GM12878 (cell line): ENCODE data around the gene PINLYP. TPM values are rescaled to one million over a fixed set of nuclear protein-coding genes. Genes with fewer than 3 reads are reported as not detected.

Experiments
- ATAC-seq: fragments of 200-7000 bp; cut with Tn5 transposase; 3 replicates; pipeline ENCODE4 v1.9.1; 2020; ENCODE audit warnings: mild to moderate bottlenecking, moderate library complexity
- BruUV-seq: library from RNA; stranded (reverse); fragments of 400-500 nt; replicated peaks from 2 replicates; lab custom pipeline; 2021; lab: Mats Ljungman, UMichigan
- CTCF ChIA-PET: fragments of 300-600 bp; sonication (Branson Sonifier 250); formaldehyde crosslinking; extraction: SDS; loops from one replicate; lab custom pipeline; 2021; ENCODE audit warnings: inconsistent platforms; lab: Yijun Ruan, JAX
- POLR2A ChIA-PET: fragments of 350-600 bp; formaldehyde crosslinking; extraction: SDS; loops from one replicate; lab custom pipeline; 2021; ENCODE audit warnings: inconsistent platforms; lab: Charles Lee
- RAD21 ChIA-PET: fragments of 300-600 bp; sonication (Branson Sonifier 250); formaldehyde crosslinking; loops from one replicate; lab custom pipeline; 2023; ENCODE audit warnings: antibody characterized with exemption; ENCODE audit not compliant: unreplicated experiment; lab: Charles Lee
- SMC1A ChIA-PET: fragments of 300-600 bp; sonication (Branson Sonifier 250); formaldehyde crosslinking; loops from one replicate; lab custom pipeline; 2023; ENCODE audit not compliant: unreplicated experiment, uncharacterized antibody; lab: Charles Lee
- DNase-seq: peaks from one replicate; pipeline ENCODE4 v3.0.0-alpha.2; 2011; ENCODE audit warnings: low read depth, low spot score
- FAIRE-seq: peaks from 3 replicates; lab custom pipeline; 2011; peaks lifted over from hg19 to GRCh38; lab: Jason Lieb, UNC
- H2AFZ ChIP-seq: 2 replicates; pipeline ENCODE4 v1.6.0; 2011; ENCODE audit warnings: low read depth, low read length, control low read depth; ENCODE audit not compliant: control insufficient read depth
- H3K27ac ChIP-seq: 2 replicates; pipeline ENCODE4 v1.5.1; 2011; ENCODE audit warnings: control low read depth; ENCODE audit not compliant: control insufficient read depth, insufficient read depth
- H3K27me3 ChIP-seq, 2 experiments: replicated peaks in 1 of 2; 2 replicates each; pipeline versions ENCODE4 v1.6.0 to v1.6.1; 2011; ENCODE audit warnings: low read length in 1 of 2; ENCODE audit not compliant: control insufficient read depth in 2 of 2, insufficient read depth in 2 of 2
- H3K36me3 ChIP-seq, 2 experiments: 2 replicates each; pipeline ENCODE4 v1.5.1; 2011; ENCODE audit warnings: low read length in 1 of 2; ENCODE audit not compliant: control insufficient read depth in 2 of 2, insufficient read depth in 2 of 2
- H3K4me1 ChIP-seq: 2 replicates; pipeline ENCODE4 v1.6.1; 2011; ENCODE audit warnings: mild to moderate bottlenecking, low read length, moderate library complexity, mixed read lengths; ENCODE audit not compliant: control insufficient read depth, insufficient read depth
- H3K4me2 ChIP-seq: 2 replicates; pipeline ENCODE4 v1.6.0; 2011; ENCODE audit warnings: control low read depth; ENCODE audit not compliant: control insufficient read depth, insufficient read depth
- H3K4me3 ChIP-seq: fragments of 200-600 bp; sonication (generic); 2 replicates; pipeline ENCODE4 v1.5.1; 2016
- H3K79me2 ChIP-seq: 2 replicates; pipeline ENCODE4 v1.6.0; 2011; ENCODE audit warnings: low read length; ENCODE audit not compliant: control insufficient read depth, insufficient read depth
- H3K9ac ChIP-seq: 2 replicates; pipeline ENCODE4 v1.8.0; 2011; ENCODE audit warnings: low read length, control low read depth, mixed read lengths; ENCODE audit not compliant: control insufficient read depth, insufficient read depth
- H3K9me3 ChIP-seq: replicated peaks from 3 replicates; pipeline ENCODE4 v1.5.1; 2011; ENCODE audit warnings: mild to moderate bottlenecking, low read length; ENCODE audit not compliant: control insufficient read depth, insufficient read depth
- H4K20me1 ChIP-seq: 2 replicates; pipeline ENCODE4 v1.6.0; 2011; ENCODE audit not compliant: control insufficient read depth, insufficient read depth
- BCL11A ChIP-seq: IDR thresholded peaks from 2 replicates; pipeline ENCODE4 v1.6.1; 2011; ENCODE audit warnings: low read depth, low read length
- CBX3 ChIP-seq: fragments of 200-600 bp; sonication (generic); IDR thresholded peaks from 2 replicates; pipeline ENCODE4 v1.6.1; 2016; ENCODE audit warnings: low read depth, borderline replicate concordance
- CHD1 ChIP-seq: IDR thresholded peaks from 2 replicates; pipeline ENCODE4 v1.6.1; 2012; ENCODE audit warnings: low read depth, low read length, improper control_type of control experiment
- KDM1A ChIP-seq: fragments of 200-600 bp; sonication (generic); IDR thresholded peaks from 2 replicates; pipeline ENCODE4 v1.6.1; 2016; ENCODE audit warnings: borderline replicate concordance
- ZBTB40 ChIP-seq: fragments of 450-650 bp; IDR thresholded peaks from 2 replicates; pipeline ENCODE4 v1.6.1; 2016; ENCODE audit warnings: mild to moderate bottlenecking, moderate library complexity, borderline replicate concordance
- whole genome bisulfite sequencing: methylation state at CpG from one replicate; pipeline ENCODE4 v1.1.6; 2016; ENCODE audit warnings: low lambda C conversion rate; ENCODE audit not compliant: insufficient replicate concordance, insufficient coverage; ENCODE audit errors: missing lambda C conversion rate; 5-methylcytosine and 5-hydroxymethylcytosine counted together
- in situ Hi-C: fragments of 300-500 bp; cut with MboI; formaldehyde crosslinking; loops from 9 replicates; pipeline ENCODE4 v1.14.3; 2018; ENCODE audit warnings: mixed read lengths
- intact Hi-C: fragments of 100-400 bp; cut with micrococcal nuclease; formaldehyde crosslinking; loops from one replicate; pipeline ENCODE4 v1.14.2; 2022; ENCODE audit not compliant: unreplicated experiment
- polyA plus RNA-seq, 11 experiments: library from polyadenylated mRNA; depleted of rRNA in 4 of 11; unstranded in 6 of 11; stranded (reverse) in 5 of 11; fragments of >200 nt; fragmentation: Nextera tagmentation in 4 of 11; fragmentation: Illumina TruSeq in 1 of 11; extraction: Ambion mirVana in 4 of 11; extraction: Trizol in 1 of 11; gene quantifications; 1 replicate in 1 of 11; 2 replicates in 10 of 11; pipeline versions ENCODE4 v1.2.1 to v1.2.3, GENCODE V29; 2011 to 2016; ENCODE audit warnings: inconsistent platforms in 2 of 11, missing spikeins in 2 of 11, low read depth in 1 of 11
- total RNA-seq, 4 experiments: library from RNA; depleted of rRNA in 3 of 4; stranded (reverse); fragments of >200 nt in 3 of 4; fragmentation: Illumina TruSeq in 1 of 4; extraction: Trizol in 1 of 4; gene quantifications; 2 replicates each; pipeline versions ENCODE4 v1.2.1 to v1.2.3, GENCODE V29; 2013 to 2021

Gene PINLYP
- total and polyA plus RNA-seq, 10 of the 15 experiments (the other 5 are each of a cell fraction or from before 2014, with no cell fraction given), result 1.0 to 26.9 (median 11.4) TPM

DNA sequence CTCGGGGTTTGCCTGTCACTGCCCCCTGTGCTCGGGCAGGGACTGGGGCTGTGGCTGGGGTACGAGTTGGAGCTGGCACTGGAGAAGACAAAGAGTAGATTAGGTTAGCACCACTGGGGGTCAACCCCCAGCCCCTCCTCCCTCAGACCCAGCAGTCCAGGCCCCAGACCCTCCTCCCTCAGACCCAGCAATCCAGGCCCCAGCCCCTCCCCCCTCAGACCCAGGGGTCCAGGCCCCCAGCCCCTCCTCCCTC, 23.5 kb upstream of the PINLYP start:
- ChIA-PET POLR2A (no interaction called here), RAD21 (no interaction called here), CTCF (interaction anchor here (6.7 to 10.1 kb wide), 2 partner anchors 19 to 43 kb away, joined by 99 to 169 read pairs; partner anchors contain the start of genes IRGQ, PINLYP, XRCC1 and ZNF576), SMC1A (no interaction called here)
- WGBS, result 88% methylated on average over 3 of the region's 3 CpGs
- H3K9ac ChIP-seq, result no peak overlapping the region
- no TSS peak for BruUV-seq
- H3K27ac ChIP-seq, result no peak overlapping the region
- H2AFZ ChIP-seq, result no peak overlapping the region
- H4K20me1 ChIP-seq, result no peaks in the 10 kb centered on the region
- H3K27me3 ChIP-seq, result no peaks in the 10 kb centered on the region
- in situ Hi-C loops (no loop called here), intact Hi-C loops (no loop called here)
- DNase-seq, result no peak
- no peak overlapping the region for H3K4me3 ChIP-seq
- H3K36me3 ChIP-seq, result peaks cover 11 to 13% of the 10 kb centered on the region in 2 experiments; a peak in 3 of 4 replicates
- H3K4me2 ChIP-seq, result no peak overlapping the region
- H3K9me3 ChIP-seq, result no peaks in the 10 kb centered on the region
- H3K4me1 ChIP-seq, result no peaks in the 10 kb centered on the region
- no peak for FAIRE-seq
- H3K79me2 ChIP-seq, result no peaks in the 10 kb centered on the region
- TF ChIP-seq CBX3 (no peak), CHD1 (no peak), ZBTB40 (no peak), BCL11A (no peak), KDM1A (no peak)
- no peak for ATAC-seq
